Measurements from ENCODE around the gene ZNF593. TPM values are rescaled to one million over a fixed set of nuclear protein-coding genes. Genes with fewer than 3 reads are reported as not detected.

Gene ZNF593
- total RNA-seq, 1 experiment from 2014 or later = 41.0 TPM

- DNase-seq (ENCODE audit: low spot score) = no peak
Measured at GRCh38 chr1:26148887-26149286, 20.8 kb upstream of the ZNF593 start.

DNA sequence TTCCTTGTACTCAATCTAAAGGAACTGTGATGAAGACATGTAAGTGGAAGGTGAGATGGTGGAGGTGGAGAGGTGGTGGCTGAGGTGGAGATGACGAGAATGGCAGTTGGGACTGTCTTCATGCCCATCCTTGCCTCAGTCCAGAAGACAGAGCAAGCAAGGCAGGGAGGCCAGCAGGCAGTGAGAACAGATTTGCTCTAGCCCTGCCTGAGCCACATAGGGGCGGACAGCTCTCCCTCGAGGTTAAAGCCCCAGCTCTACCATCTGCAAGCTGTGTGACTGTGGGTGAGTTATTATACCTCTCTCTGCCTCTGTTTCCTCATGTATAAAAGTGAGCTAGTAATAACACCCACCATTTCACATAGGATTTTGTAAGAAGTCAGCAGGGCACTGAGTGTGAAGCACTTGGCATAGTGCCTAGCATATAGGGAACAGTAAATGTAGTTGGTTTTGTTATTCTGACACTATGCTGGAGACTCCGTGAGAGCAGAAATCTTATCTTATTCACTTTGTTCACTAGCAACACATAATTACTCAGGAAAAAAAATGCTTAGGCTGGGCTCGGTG, 15.7 kb upstream of the ZNF593 start:
- no peak for DNase-seq (ENCODE audit: low spot score)

DNA sequence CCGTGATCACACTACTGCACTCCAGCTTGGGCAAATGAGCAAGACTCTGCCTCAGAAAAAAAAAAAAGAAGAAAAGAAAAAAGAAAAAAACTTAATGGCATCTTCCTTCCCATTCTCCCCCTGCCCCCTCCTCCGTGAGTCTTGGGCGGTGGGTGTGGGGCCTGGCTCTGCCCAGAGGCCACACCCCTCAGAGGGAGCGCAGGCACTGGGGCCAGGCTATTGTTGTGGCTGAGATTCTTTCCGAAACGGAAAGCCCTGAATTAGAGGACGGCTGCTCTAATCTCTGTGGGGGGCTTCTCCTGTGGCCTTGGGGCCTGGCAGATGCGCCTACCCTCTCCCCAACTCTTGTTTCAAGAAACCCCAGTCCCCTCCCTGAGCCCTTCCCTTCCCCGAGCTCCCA, 15.0 kb upstream of the ZNF593 start:
- DNase-seq (ENCODE audit: low spot score) = no peak

DNA sequence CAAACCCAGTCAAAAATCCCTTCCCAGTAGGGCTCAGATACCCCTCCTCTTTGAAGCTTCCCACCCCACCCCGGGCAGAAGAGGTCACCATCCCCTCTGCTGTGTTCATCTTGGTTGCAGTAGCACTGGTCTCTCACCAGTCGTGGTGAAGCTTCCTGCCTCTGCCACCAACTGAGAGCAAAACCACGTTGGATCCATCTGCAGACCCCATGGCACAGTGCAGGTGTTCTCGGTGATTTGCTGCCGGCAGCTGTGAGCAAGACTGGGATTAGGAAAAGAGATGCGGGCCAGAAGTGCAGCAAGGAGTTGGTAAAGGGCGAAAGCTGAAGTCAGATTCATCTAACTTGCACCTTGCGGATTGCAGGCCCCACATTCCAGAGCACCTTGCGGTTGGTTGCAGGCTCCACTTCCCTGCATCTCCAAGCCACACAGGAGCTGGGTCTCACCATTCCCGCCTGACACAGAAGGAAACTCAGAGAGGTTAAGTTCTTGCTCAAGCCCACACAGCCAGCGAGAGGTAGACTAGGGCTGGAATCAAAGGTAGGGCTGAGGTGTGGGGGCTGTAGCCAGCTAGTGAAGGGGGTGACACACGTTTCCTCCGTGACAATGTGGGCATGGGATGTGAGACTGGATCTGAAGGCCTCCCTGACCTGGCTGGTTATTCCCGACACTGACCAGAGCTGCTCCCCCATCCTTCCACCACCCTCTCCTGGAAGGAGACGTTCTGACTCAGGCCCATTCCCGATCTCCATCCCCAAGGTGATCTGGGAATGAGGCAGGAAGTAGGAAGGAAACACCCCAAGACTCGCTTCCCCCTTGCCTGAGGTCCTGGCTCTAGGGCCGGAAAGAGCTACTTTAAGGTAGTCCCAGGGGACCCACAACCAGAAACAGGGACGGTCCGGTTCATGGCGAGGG, 14.1 kb upstream of the ZNF593 start:
- DNase-seq (ENCODE audit: low spot score) = no peak

DNA sequence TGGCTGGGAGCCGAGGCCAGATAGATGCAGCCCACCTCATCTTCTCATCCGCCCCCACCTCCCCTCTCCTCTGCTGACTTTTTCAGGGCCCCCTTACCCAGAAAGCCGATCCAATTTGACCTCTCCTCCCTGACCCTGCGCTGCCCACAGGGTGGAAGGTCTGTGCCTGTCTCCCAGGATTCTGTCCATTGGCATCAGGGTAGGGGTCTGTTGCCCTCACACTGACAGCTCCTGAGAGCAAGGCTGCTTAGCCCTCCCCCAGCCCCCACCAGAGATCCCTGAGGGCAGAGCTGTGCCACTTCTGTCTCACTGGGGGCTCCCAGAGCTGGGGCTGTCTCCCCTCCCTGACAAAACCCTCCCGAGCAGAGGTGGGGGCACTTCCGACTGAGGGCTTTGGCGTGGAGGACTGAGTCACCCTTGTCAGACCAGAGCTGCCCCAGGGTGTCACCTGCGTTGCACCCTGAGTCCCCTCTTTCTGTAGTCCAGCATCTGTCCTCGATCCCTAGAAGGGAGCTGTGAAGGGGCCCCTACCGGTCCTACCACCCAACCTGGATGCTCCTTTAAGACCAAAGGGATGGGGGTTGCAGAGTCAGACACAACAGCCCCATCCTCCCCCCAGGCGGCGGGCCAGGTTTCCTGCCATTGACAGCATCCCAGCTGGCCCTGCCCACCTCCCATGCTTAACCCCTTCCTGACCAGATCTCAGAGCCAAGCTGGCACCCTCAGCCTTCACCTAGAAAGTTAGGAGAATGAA, 13.2 kb upstream of the ZNF593 start:
- DNase-seq (ENCODE audit: low spot score) = no peak

DNA sequence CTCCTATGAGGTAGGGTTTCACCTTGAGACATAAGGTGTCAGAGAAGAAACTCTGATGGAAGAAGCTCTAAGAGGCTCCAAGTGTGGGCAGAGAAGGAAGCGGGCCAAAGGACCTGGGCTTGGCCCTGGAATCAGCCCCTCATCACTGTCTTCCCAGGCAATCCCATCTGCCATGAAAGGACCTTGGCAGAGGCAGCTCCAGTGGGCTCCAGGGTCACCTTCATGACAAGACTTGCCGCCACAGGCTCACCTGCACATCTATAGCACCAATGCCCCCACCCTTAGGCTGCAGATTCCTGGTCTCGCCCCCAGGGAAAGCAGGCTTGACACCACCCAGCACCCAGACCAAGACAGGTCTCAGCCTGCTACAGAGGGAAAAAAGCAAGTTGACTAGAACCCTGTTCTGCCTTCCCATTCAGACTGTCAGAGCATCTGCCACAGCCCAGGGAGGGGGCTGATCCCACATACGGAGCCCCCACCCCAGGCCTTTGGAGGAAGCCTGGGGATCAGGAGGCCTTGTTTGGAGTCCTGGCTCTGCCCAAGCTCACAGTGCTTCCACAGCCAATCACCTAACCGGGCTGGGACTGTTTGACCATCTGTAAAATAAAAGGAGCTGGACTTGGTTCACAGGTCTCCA, 11.3 kb upstream of the ZNF593 start:
- DNase-seq (ENCODE audit: low spot score) = no peak

- DNase-seq (ENCODE audit: low spot score) = no peak
Measured at GRCh38 chr1:26158908-26159742, 10.6 kb upstream of the ZNF593 start, which contains the start of gene FAM110D. Gene FAM110D (plus strand): TSS chr1:26159079. CDS start chr1:26161292, 2,213 bp downstream.

DNA sequence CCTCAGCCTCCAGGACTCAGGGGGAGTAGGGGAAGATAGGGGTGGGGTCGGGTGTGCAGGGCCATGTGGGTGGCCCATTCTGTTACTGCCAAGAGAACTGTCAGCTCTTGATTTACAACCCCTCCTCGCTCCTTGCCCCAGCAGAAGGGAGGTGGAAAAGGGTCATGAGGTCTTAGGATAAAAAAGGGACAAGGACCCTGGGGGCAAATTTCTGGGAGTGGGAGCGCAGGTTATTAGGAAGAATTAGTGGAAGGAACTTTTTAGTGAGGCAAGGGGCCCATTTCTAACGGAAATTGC, 10.0 kb upstream of the ZNF593 start:
- no peak for DNase-seq (ENCODE audit: low spot score)

DNA sequence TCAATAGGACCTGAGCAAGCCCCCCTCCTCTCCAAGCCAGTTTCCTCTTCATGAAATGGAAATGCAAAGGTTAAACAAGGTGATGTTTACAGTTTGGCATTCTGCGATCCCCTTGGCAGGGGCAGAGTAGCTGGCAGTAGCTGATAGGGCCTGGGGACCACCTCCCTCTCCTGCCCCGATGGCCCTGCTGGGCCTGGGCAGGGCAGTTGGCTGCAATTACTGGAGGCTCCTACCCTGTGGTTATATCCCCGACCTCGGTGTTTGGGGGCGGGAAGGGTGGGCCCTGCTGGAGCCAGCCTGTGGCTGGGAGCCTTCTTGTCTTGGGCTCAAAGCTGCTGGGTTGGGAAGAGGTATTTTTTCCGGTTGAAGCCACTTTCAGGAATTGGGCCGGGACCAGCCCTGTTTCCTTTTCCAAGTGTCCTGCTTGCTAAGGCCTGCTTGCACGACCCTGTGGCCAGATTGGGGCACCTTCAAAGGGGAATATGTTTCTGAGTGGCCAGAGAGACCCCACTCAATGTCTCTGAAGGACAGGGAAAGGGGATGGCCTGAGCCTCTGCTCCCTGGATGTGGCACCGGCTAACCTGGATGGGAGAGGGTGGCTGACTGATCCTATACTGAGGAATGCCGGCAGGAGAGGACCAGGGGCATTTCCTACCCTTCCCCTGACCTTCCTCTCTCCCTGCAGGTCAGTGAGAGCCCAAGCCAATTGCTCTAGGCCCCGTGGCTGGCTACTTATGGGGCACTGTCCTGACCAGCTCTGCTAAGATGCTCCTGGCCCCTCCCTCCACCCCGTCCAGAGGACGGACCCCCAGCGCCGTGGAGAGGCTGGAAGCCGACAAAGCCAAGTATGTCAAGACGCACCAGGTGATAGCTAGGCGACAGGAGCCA, 8.9 kb upstream of the ZNF593 start:
- DNase-seq (ENCODE audit: low spot score) = no peak

GRCh38 chr1:26161415-26162219, 8.1 kb upstream of the ZNF593 start:
- no peak for DNase-seq (ENCODE audit: low spot score)

- no peak for DNase-seq (ENCODE audit: low spot score)
Measured at GRCh38 chr1:26162220-26162709, 7.4 kb upstream of the ZNF593 start.

DNA sequence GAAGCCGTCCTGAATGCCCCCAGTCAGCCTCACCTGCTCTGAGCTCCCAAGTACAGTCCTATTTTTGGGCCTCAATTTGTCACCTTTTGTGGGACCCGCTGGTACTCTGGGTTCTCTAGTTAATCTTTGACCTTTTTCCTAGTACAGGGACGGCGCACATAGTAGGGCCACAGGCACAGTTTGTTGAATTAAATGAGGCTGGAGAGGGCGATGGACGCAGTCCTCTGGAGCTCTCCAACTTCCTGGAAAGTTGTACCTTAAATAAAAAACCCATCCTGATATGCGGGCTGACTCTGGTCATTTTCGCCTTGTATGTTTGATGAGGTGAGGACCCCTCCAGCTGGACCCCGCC, 6.0 kb upstream of the ZNF593 start:
- DNase-seq (ENCODE audit: low spot score) = no peak

GRCh38 chr1:26164036-26164860, 5.5 kb upstream of the ZNF593 start:
- DNase-seq (ENCODE audit: low spot score) = no peak

GRCh38 chr1:26164861-26165842, 4.6 kb upstream of the ZNF593 start:
- no peak for DNase-seq (ENCODE audit: low spot score)

DNA sequence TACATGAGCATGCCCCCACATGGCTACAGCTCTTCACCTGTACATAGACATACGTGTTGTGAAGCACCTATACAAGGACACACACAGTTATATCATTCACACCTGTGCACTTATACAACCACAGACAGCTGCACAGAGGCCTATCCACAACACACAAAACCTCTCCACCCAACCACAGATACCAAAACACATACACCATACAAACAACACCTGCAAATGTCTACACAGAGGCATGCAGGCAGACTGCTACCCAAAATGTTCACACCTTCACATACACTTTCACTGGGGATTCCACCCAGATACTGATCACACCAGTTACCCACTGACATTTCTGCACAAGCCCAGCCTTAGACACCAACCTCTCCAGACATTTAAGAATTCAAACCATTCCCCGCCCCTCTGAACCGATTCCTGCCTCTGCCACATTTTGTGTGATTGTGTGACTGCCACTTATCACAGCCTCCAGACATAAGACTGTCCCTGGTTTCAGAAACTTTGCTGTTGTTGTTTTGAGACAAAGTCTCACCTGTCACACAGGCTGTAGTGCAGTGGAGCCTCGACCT, 2.9 kb upstream of the ZNF593 start:
- DNase-seq (ENCODE audit: low spot score) = no peak

DNA sequence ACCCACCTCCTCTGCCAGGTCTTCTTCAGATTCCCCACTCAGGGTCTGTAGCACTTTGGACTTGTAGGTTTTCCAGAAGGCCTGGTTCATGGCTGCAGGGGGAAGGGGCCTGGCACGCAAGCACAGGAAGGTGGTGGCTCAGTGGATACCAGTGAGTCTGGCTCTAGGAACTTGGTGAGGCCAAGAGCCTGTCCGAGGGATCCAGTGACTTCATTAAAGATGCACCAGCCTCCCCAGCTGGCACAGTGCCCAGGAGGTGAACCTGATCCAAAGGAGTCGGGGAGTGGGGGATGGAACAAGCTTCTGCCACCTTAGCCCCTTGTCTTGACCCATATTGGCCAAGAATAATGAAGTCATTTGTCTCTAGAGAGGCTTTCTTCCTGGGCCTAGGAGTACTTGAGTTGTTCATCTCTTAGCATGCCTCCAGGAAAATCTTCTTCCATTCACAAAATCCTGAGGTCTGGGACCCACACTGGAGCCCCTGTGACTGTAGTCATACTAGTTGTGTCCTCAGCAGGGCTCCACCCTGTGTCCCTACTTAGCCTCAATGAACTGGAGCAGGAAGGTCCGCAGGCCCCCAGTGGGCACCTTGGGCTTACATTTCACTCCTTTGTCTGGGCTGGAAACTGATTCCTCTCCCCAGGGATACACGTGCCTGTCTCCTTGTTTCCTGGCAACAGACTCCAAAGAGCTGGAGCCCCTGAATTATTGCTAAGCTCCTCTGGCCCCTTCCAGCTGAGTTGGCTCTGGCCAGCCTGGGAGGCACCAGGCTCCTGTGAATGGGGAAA, 1.1 kb upstream of the ZNF593 start, which contains the start of gene C1orf232:
Gene C1orf232, minus strand, starts transcription at position 554 of the 788 bp plus-strand sequence. Its CDS starts 464 bp downstream, at position 90.
- DNase-seq (ENCODE audit: low spot score) = no peak

All from H4 (cell line).